GM23338 (cell line): ENCODE data around the gene FOXL2. TPM values are rescaled to one million over a fixed set of nuclear protein-coding genes. Genes with fewer than 3 reads are reported as not detected.

Source experiments
- ATAC-seq: fragments of 200-7000 bp; cut with Tn5 transposase; 3 replicates; pipeline ENCODE4 v1.9.1; 2020
- DNase-seq: peaks from one replicate; pipeline ENCODE4 v3.0.0-alpha.2; 2015; ENCODE audit warnings: low spot score
- H2AFZ ChIP-seq: fragments of 200-600 bp; sonication (generic); 2 replicates; pipeline ENCODE4 v1.8.0; 2016; ENCODE audit warnings: antibody characterized with exemption, mild to moderate bottlenecking, moderate library complexity
- H3F3A ChIP-seq: fragments of 200-600 bp; sonication (generic); replicated peaks from 2 replicates; pipeline ENCODE4 v1.8.0; 2017; ENCODE audit warnings: antibody characterized with exemption, mixed run types, low read depth
- H3K27ac ChIP-seq: fragments of 200-600 bp; sonication (generic); 2 replicates; pipeline ENCODE4 v1.6.1; 2016; ENCODE audit warnings: low read depth
- H3K27me3 ChIP-seq: fragments of 200-600 bp; sonication (generic); 2 replicates; pipeline ENCODE4 v1.8.0; 2016; ENCODE audit warnings: mild to moderate bottlenecking, mixed run types, moderate library complexity; ENCODE audit not compliant: insufficient read depth
- H3K36me3 ChIP-seq: fragments of 200-600 bp; sonication (generic); 2 replicates; pipeline ENCODE4 v1.8.0; 2016; ENCODE audit warnings: mild to moderate bottlenecking; ENCODE audit not compliant: insufficient read depth
- H3K4me1 ChIP-seq: fragments of 200-600 bp; sonication (generic); 2 replicates; pipeline ENCODE4 v1.8.0; 2016; ENCODE audit warnings: mild to moderate bottlenecking, moderate library complexity; ENCODE audit not compliant: insufficient read depth
- H3K4me2 ChIP-seq: fragments of 200-600 bp; sonication (generic); 2 replicates; pipeline ENCODE4 v1.7.1; 2017; ENCODE audit warnings: mixed run types
- H3K4me3 ChIP-seq: fragments of 200-600 bp; sonication (generic); 2 replicates; pipeline ENCODE4 v1.6.1; 2016; ENCODE audit warnings: mixed run types
- H3K79me2 ChIP-seq: fragments of 200-600 bp; sonication (generic); replicated peaks from 2 replicates; pipeline ENCODE4 v1.8.0; 2017; ENCODE audit warnings: mild to moderate bottlenecking; ENCODE audit not compliant: insufficient read depth
- H3K9me2 ChIP-seq: fragments of 200-600 bp; sonication (generic); 2 replicates; pipeline ENCODE4 v1.8.0; 2017; ENCODE audit not compliant: insufficient read depth
- H4K20me1 ChIP-seq: fragments of 200-600 bp; sonication (generic); replicated peaks from 2 replicates; pipeline ENCODE4 v1.8.0; 2017; ENCODE audit warnings: mild to moderate bottlenecking; ENCODE audit not compliant: insufficient read depth
- H3K27ac Mint-ChIP-seq: 2 replicates; pipeline ENCODE4 v1.8.0; 2020; ENCODE audit warnings: inconsistent platforms, mild to moderate bottlenecking, moderate library complexity, mixed read lengths
- H3K27me3 Mint-ChIP-seq: 3 replicates; pipeline ENCODE4 v1.8.0; 2022; ENCODE audit warnings: low read depth, mild to moderate bottlenecking, moderate library complexity, mixed read lengths, inconsistent platforms; ENCODE audit not compliant: insufficient read depth, poor library complexity
- H3K36me3 Mint-ChIP-seq: 3 replicates; pipeline ENCODE4 v1.8.0; 2021; ENCODE audit warnings: low read depth, mild to moderate bottlenecking, inconsistent platforms, moderate library complexity, mixed read lengths
- H3K4me1 Mint-ChIP-seq: 3 replicates; pipeline ENCODE4 v1.8.0; 2020; ENCODE audit warnings: mild to moderate bottlenecking, inconsistent platforms, mixed read lengths
- H3K4me3 Mint-ChIP-seq: 3 replicates; pipeline ENCODE4 v1.8.0; 2021; ENCODE audit warnings: moderate library complexity, mild to moderate bottlenecking, inconsistent platforms, mixed read lengths
- H3K9me3 Mint-ChIP-seq: 3 replicates; pipeline ENCODE4 v1.8.0; 2020; ENCODE audit warnings: moderate library complexity, mild to moderate bottlenecking, inconsistent platforms, mixed read lengths
- CREB1 ChIP-seq: fragments of 250-450 bp; sonication (Bioruptor Pico); IDR thresholded peaks from 2 replicates; pipeline ENCODE4 v1.5.0; 2020; ENCODE audit warnings: low read depth, mild to moderate bottlenecking, moderate library complexity
- CTCF ChIP-seq, 2 experiments: fragments of 200-600 bp in 1 of 2; sonication (generic) in 1 of 2; conservative IDR thresholded peaks; 2 replicates each; pipeline versions ENCODE4 v1.5.1 to v1.6.1; 2016 to 2017; ENCODE audit warnings: antibody characterized with exemption in 2 of 2, low read depth in 2 of 2, mild to moderate bottlenecking in 2 of 2, moderate library complexity in 1 of 2
- ETS1 ChIP-seq: IDR thresholded peaks from 2 replicates; pipeline ENCODE4 v1.6.1; 2016; ENCODE audit warnings: antibody characterized with exemption
- EZH2 ChIP-seq: fragments of 200-600 bp; sonication (generic); IDR thresholded peaks from one replicate; pipeline ENCODE4 v1.8.0; 2017; ENCODE audit warnings: antibody characterized with exemption, mild to moderate bottlenecking, low read depth; ENCODE audit not compliant: unreplicated experiment
- EZH2phosphoT487 ChIP-seq: fragments of 200-600 bp; sonication (generic); IDR thresholded peaks from one replicate; pipeline ENCODE4 v1.8.1; 2018; ENCODE audit warnings: antibody characterized with exemption; ENCODE audit not compliant: unreplicated experiment
- JUNB ChIP-seq: IDR thresholded peaks from one replicate; pipeline ENCODE4 v1.6.1; 2016; ENCODE audit warnings: antibody characterized with exemption; ENCODE audit not compliant: unreplicated experiment
- NANOG ChIP-seq: IDR thresholded peaks from 2 replicates; pipeline ENCODE4 v1.6.1; 2016; ENCODE audit warnings: antibody characterized with exemption, borderline replicate concordance
- POLR2AphosphoS5 ChIP-seq: IDR thresholded peaks from 2 replicates; pipeline ENCODE4 v1.6.1; 2016; ENCODE audit warnings: antibody characterized with exemption, low read depth
- REST ChIP-seq: IDR thresholded peaks from one replicate; pipeline ENCODE4 v1.6.1; 2018; ENCODE audit warnings: antibody characterized with exemption; ENCODE audit not compliant: unreplicated experiment
- STAT1 ChIP-seq: IDR thresholded peaks from one replicate; pipeline ENCODE4 v1.6.1; 2016; ENCODE audit warnings: antibody characterized with exemption; ENCODE audit not compliant: unreplicated experiment
- ZNF114 ChIP-seq: fragments of 250-450 bp; sonication (Bioruptor Pico); IDR thresholded peaks from 2 replicates; pipeline ENCODE4 v1.5.0; 2020; ENCODE audit warnings: mild to moderate bottlenecking, moderate library complexity
- ZNF331 ChIP-seq: fragments of 250-450 bp; sonication (Bioruptor Pico); IDR thresholded peaks from 2 replicates; pipeline ENCODE4 v1.5.0; 2020; ENCODE audit warnings: low read depth, mild to moderate bottlenecking, moderate library complexity
- ZNF462 ChIP-seq: fragments of 250-450 bp; sonication (Bioruptor Pico); IDR thresholded peaks from 2 replicates; pipeline ENCODE4 v1.5.0; 2020; ENCODE audit warnings: mild to moderate bottlenecking, moderate library complexity
- polyA plus RNA-seq: library from polyadenylated mRNA; unstranded; fragments of >200 nt; fragmentation: Nextera tagmentation; extraction: Ambion mirVana; gene quantifications from 2 replicates; pipeline ENCODE4 v1.2.1, GENCODE V29; 2016
- total RNA-seq: library from RNA; depleted of rRNA; stranded (reverse); fragments of >200 nt; shearing (Covaris generic); gene quantifications from 2 replicates; pipeline ENCODE4 v1.2.3, GENCODE V29; 2014

Gene FOXL2
- total and polyA plus RNA-seq, 2 experiments from 2014 or later: 0.89 to 3.5 TPM

GRCh38 chr3:138907539-138907938 is 39.4 kb downstream of the FOXL2 start:
- Histone ChIP-seq H3K9me2 (0 out of 2 replicates have a peak, but pooled peaks cover 3% of the 10 kb centered on the region), H3F3A (no peaks in the 10 kb centered on the region), H2AFZ (no peak overlapping the region), H3K4me1 (no peaks in the 10 kb centered on the region), H3K27ac (no peak overlapping the region), H3K4me3 (no peak overlapping the region), H4K20me1 (no peaks in the 10 kb centered on the region), H3K36me3 (no peaks in the 10 kb centered on the region), H3K27me3 (no peaks in the 10 kb centered on the region), H3K4me2 (no peak overlapping the region), H3K79me2 (no peaks in the 10 kb centered on the region)
- Mint-ChIP-seq H3K4me1 (no peaks in the 10 kb centered on the region), H3K27ac (no peak overlapping the region), H3K9me3 (peaks cover 2% of the 10 kb centered on the region; the same call in 1 of the 3 replicates), H3K27me3 (peaks cover 7% of the 10 kb centered on the region), H3K36me3 (no peaks in the 10 kb centered on the region), H3K4me3 (no peak overlapping the region)
- DNase-seq: no peak
- no peak for ATAC-seq
- no peak for TF ChIP-seq CREB1 (CRISPR knock-in tag)
- no peak for TF ChIP-seq CTCF (conservative IDR thresholded peaks at IDR 0.05; ENCODE audit: low read depth in 2 of 2)
- TF ChIP-seq NANOG: no peak
- TF ChIP-seq ZNF462 (CRISPR knock-in tag): no peak
- TF ChIP-seq STAT1: no peak
- TF ChIP-seq REST: no peak
- no peak for TF ChIP-seq EZH2phosphoT487
- no peak for TF ChIP-seq ZNF331
- TF ChIP-seq ZNF114 (CRISPR knock-in tag): no peak
- no peak for TF ChIP-seq JUNB
- TF ChIP-seq POLR2AphosphoS5: no peak
- TF ChIP-seq EZH2: no peak
- TF ChIP-seq ETS1: no peak
